Cardiac fibroblast (primary cell): ENCODE measurements around the gene BCL2.

Experiments
- DNase-seq, 2 donors: peaks; one replicate each; pipeline versions ENCODE4 v3.0.0 to v3.0.0-alpha.2; 2010; ENCODE audit warnings: low read depth in 2 of 2
- H3K4me3 ChIP-seq, 2 donors: replicated peaks in 1 of 2; 1 replicate in 1 of 2; 2 replicates in 1 of 2; pipeline ENCODE4 v1.5.1; 2011; ENCODE audit warnings: low read depth in 2 of 2, low read length in 2 of 2, mild to moderate bottlenecking in 2 of 2, moderate library complexity in 1 of 2
- CTCF ChIP-seq: IDR thresholded peaks from one replicate; pipeline ENCODE4 v1.5.1; 2011; ENCODE audit warnings: low read depth, mild to moderate bottlenecking, low read length, inconsistent platforms

Gene BCL2

GRCh38 chr18:63315131-63315662 lies 4.4 kb downstream of the BCL2 start:
- TF ChIP-seq CTCF: no peak
- no peak overlapping the region for H3K4me3 ChIP-seq
- DNase-seq: no peak

- no peak for DNase-seq
- TF ChIP-seq CTCF: no peak
- no peak overlapping the region for H3K4me3 ChIP-seq
Measured at GRCh38 chr18:63314062-63314790, 5.3 kb downstream of the BCL2 start.

GRCh38 chr18:63313396-63313917 lies 6.1 kb downstream of the BCL2 start:
- no peak overlapping the region for H3K4me3 ChIP-seq
- no peak for DNase-seq
- TF ChIP-seq CTCF: no peak

GRCh38 chr18:63312737-63313395 lies 6.7 kb downstream of the BCL2 start:
- no peak for DNase-seq
- TF ChIP-seq CTCF: no peak
- no peak overlapping the region for H3K4me3 ChIP-seq

- TF ChIP-seq CTCF: no peak
- no peak for DNase-seq
- H3K4me3 ChIP-seq: no peak overlapping the region
Measured at GRCh38 chr18:63312019-63312409, 7.6 kb downstream of the BCL2 start.

GRCh38 chr18:63311118-63312018 lies 8.2 kb downstream of the BCL2 start:
- no peak for TF ChIP-seq CTCF
- H3K4me3 ChIP-seq: no peak overlapping the region
- DNase-seq: no peak
